Activated CD4-positive, CD25-positive, alpha-beta regulatory T cell (primary cell): Measurements from ENCODE around the gene MMP8.
"Not testable (repeated sequence)": the region's sequence is repeated elsewhere in the genome, so short reads cannot be mapped to it uniquely, and the experiment has no call there.

Experiments
- DNase-seq, 4 experiments: peaks; one replicate each; lab custom pipeline; 2025; lab: John Stamatoyannopoulos, UW

Gene MMP8, protein sequence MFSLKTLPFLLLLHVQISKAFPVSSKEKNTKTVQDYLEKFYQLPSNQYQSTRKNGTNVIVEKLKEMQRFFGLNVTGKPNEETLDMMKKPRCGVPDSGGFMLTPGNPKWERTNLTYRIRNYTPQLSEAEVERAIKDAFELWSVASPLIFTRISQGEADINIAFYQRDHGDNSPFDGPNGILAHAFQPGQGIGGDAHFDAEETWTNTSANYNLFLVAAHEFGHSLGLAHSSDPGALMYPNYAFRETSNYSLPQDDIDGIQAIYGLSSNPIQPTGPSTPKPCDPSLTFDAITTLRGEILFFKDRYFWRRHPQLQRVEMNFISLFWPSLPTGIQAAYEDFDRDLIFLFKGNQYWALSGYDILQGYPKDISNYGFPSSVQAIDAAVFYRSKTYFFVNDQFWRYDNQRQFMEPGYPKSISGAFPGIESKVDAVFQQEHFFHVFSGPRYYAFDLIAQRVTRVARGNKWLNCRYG

GRCh38 chr11:102724904-102725500, at the start of gene MMP8:
TSS of gene MMP8 (minus strand) at chr11:102724954. CDS start at chr11:102724855, 99 bp downstream.
- DNase-seq: no peak

DNA sequence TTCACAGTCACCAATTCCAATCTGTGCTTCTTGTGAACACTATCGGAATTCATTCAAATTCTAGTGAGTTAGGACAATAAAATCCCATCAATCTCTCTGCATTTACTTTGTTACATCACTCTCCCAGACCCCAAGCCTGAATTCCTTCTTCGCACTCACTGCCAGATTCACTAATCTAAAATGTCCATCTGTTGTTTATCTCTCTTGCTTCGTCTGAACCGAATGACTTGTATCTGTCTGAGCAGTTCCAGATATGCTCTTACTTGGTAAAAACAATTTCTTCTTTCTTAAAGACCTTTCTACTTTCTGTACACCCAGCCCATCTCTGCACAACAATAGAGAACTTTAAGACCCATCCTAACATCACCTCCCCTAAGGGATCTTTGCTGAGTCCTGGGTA, 48.6 kb upstream of the MMP8 start:
- DNase-seq: no peak

- no peak for DNase-seq
Observed at GRCh38 chr11:102771351-102771750, 46.6 kb upstream of the MMP8 start.

- DNase-seq: no peak
Observed at GRCh38 chr11:102770191-102770590, 45.4 kb upstream of the MMP8 start.

DNA sequence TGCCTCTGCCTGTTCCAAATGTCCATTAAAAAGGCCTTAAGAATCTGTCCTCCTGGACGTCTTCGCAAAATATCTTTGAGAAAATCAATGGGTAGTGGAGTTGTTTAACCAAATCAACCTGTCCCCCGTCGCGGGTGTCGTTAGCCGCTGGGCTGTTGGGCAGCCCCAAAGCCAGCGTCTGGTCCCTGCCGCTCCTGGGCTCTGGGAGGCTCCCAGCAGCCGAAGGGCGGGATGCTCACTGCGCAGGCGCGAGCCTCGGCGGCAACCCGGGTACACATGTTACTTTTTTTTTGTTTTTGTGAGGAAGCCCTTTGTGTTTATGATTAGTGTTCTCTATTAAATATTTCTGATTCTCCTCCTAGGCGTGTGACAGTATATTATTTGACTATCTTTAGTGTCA, 43.0 kb upstream of the MMP8 start:
- DNase-seq: no peak

DNA sequence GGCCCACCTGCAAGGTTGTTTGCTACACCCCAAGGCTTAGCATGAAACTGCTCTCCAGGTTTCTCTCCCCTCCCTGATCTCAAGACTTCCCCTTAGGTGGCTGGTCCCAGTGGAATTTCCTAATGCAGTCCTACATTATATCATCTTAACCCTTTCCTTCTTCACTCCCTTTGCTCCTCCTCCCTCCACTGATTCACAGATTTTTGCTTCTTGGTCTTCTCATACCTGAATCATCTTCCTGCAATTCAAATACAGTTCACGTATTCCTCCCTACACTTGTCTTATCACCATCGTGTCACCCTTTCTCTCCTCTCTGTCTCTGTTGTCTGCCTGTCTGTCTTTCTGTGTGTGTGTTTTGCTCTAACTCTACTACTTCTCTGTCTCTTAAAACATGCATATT, 38.7 kb upstream of the MMP8 start:
- no peak for DNase-seq

- no peak for DNase-seq
Observed at GRCh38 chr11:102762361-102762767, 37.6 kb upstream of the MMP8 start.

DNA sequence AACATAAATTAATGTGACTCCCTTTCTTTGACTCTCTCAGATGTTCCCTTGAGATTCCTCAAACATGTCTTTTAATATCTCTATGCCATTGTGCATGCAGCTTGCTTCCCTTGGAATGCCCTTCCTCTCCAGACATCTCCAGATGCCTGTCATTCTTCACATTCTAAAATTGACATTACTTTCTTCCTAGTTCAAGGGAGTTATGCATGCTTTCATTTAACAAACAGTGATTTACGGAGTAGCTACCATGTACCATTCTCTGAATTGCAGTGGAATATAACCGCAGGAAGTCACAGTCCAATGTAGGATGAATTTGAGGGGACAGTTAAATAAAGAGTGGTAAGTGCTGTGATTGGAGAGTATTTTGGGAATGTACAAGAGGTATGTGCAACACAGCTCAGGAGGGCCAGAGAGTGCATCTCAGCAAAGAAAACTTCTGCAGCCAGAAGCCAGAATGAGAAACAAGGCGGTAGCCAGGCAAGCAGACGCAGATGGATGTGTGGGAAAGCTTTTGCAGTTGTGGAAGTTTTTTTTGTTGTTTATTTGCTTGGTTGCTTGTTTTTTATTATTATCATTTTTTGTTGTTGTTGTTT, 37.0 kb upstream of the MMP8 start:
- DNase-seq: no peak

GRCh38 chr11:102760344-102761035, 35.7 kb upstream of the MMP8 start:
- DNase-seq: no peak

- DNase-seq: no peak
Observed at GRCh38 chr11:102757823-102758549, 33.2 kb upstream of the MMP8 start.

- DNase-seq: no peak
Observed at GRCh38 chr11:102753267-102753666, 28.5 kb upstream of the MMP8 start.

- no peak for DNase-seq
Observed at GRCh38 chr11:102751673-102752072, 26.9 kb upstream of the MMP8 start.

DNA sequence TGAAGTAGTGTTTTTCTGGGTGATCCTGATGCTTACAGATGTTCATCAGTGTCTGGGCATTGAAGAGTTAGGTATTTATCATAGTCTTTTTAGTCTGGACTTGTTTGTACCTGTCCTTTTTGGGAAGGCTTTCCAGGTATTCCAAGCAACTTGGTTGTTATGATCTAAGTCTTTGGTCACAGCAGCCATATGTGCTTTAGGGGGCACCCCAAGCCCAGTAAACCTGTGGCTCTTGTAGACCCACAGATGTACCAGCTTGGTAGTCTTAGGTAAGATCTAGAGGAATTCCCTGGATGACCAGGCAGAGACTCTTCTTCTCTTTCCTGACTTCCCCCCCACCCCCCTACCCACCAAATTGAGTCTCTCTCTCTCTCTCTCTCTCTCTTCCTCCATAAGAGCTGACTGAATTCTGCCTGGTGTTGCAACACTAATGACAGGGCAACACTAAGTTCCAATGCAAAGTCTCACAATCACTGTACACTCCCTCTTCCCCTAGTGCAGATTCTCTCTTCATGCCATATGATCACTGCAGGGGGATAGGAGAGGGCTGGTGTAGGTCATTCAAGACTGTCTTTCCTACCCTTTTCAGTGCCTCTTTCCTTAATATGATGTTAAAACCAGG, 24.5 kb upstream of the MMP8 start:
- DNase-seq: no peak

DNA sequence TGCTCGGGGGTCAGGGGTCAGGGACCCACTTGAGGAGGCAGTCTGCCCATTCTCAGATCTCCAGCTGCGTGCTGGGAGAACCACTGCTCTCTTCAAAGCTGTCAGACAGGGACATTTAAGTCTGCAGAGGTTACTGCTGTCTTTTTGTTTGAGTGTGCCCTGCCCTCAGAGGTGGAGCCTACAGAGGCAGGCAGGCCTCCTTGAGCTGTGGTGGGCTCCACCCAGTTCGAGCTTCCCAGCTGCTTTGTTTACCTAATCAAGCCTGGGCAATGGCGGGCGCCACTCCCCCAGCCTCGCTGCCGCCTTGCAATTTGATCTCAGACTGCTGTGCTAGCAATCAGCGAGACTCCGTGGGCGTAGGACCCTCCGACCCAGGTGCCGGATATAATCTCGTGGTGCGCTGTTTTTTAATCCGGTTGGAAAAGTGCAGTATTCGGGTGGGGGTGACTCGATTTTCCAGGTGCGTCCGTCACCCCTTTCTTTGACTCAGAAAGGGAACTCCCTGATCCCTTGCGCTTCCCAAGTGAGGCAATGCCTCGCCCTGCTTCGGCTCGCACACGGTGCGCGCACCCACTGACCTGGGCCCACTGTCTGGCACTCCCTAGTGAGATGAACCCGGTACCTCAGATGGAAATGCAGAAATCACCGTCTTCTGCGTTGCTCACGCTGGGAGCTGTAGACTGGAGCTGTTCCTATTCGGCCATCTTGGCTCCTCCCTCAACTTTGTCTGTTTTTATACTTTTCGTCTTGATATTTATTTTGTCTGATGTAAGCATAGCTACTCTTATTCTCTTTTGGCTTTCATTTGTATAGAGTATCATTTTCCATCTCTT, 22.2 kb upstream of the MMP8 start:
- DNase-seq: not testable (repeated sequence)

DNA sequence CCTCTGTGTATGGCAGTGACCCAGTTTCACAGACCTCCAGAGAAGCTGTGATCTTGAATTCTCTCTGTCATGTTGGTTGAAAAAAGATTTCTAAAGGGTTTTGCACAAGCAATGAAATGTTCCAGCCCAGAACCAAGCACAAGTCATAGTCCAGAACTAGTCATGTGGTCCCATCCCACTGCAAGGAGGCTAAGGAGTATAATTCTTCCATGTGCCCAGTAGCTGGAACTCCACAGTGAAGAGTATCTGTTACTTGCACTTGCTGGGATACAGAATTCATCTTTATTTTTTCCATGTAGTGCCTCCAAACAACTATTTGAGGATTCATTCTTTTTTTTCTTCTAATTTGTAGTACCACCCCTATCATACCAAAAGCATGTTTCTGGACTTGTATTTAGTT, 9.9 kb upstream of the MMP8 start:
- no peak for DNase-seq

GRCh38 chr11:102733232-102733875, 8.6 kb upstream of the MMP8 start:
- DNase-seq: no peak

GRCh38 chr11:102730944-102731343, 6.2 kb upstream of the MMP8 start:
- not testable (repeated sequence) for DNase-seq

GRCh38 chr11:102729849-102730815, 5.4 kb upstream of the MMP8 start:
- DNase-seq: no peak

DNA sequence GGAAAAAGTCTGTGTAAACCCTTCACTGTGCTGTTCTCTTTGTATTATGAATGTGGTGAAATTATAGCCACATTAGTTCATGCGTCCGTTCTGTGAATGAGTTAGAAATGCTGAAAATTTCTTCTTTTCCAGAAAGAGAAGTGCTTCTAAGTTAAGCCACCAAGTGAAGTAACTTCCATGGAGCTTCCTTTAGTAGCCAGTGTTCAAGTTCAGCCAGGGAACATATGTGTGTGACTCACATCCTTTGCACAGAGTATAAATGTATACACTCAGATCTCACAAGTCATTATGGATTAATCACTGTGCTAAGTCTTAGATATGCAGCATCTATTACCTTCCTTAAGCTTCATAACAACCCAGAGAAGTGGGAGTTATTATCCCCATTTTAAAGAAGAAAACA, 3.1 kb upstream of the MMP8 start:
- no peak for DNase-seq
